Endothelial cell of umbilical vein (primary cell): ENCODE data around the gene STK38. TPM values are rescaled to one million over a fixed set of nuclear protein-coding genes. Genes with fewer than 3 reads are reported as not detected.

Experiments used
- BruUV-seq: library from RNA; stranded (reverse); fragments of 400-500 nt; replicated peaks from 2 replicates; lab custom pipeline; 2021; lab: Mats Ljungman, UMichigan
- CTCF ChIA-PET: fragments of 300-600, 350-600 bp; sonication (Branson Sonifier 250); formaldehyde crosslinking; loops from one replicate; lab custom pipeline; 2021; ENCODE audit warnings: antibody characterized with exemption, inconsistent platforms; lab: Charles Lee
- POLR2A ChIA-PET: fragments of 300-600, 350-600 bp; sonication (Branson Sonifier 250); formaldehyde crosslinking; loops from one replicate; lab custom pipeline; 2021; ENCODE audit warnings: antibody characterized with exemption, inconsistent platforms; lab: Charles Lee
- DNase-seq: peaks from one replicate; pipeline ENCODE4 v3.0.0-alpha.2; 2011; ENCODE audit warnings: low read depth, low spot score
- FAIRE-seq: peaks from 2 replicates; lab custom pipeline; 2011; peaks lifted over from hg19 to GRCh38; lab: Jason Lieb, UNC
- H2AFZ ChIP-seq: 2 replicates; pipeline ENCODE4 v1.6.0; 2012; ENCODE audit warnings: low read depth, low read length, control low read depth, inconsistent platforms
- H3K27ac ChIP-seq: 2 replicates; pipeline ENCODE4 v1.5.1; 2011; ENCODE audit warnings: low read depth, mild to moderate bottlenecking, control low read depth, low read length, moderate library complexity; ENCODE audit not compliant: insufficient read depth
- H3K27me3 ChIP-seq, 2 experiments: 2 replicates each; pipeline versions ENCODE4 v1.6.0 to v1.6.1; 2011; ENCODE audit warnings: low read length in 2 of 2, mixed read lengths in 1 of 2; ENCODE audit not compliant: control insufficient read depth in 2 of 2, insufficient read depth in 2 of 2
- H3K36me3 ChIP-seq, 2 experiments: 2 replicates in 1 of 2; 3 replicates in 1 of 2; pipeline ENCODE4 v1.5.1; 2011; ENCODE audit warnings: low read length in 2 of 2, mild to moderate bottlenecking in 1 of 2, moderate library complexity in 1 of 2; ENCODE audit not compliant: control insufficient read depth in 2 of 2, insufficient read depth in 2 of 2; ENCODE audit errors: extremely low read depth in 1 of 2
- H3K4me1 ChIP-seq: 3 replicates; pipeline ENCODE4 v1.5.1; 2011; ENCODE audit warnings: mild to moderate bottlenecking, low read length; ENCODE audit not compliant: control insufficient read depth, insufficient read depth; ENCODE audit errors: extremely low read depth
- H3K4me2 ChIP-seq: 2 replicates; pipeline ENCODE4 v1.6.1; 2011; ENCODE audit warnings: low read length, control low read depth, mixed read lengths; ENCODE audit not compliant: insufficient read depth
- H3K4me3 ChIP-seq, 3 experiments: fragments of 200-600 bp in 1 of 3; sonication (generic), shearing (Covaris generic) in 1 of 3; replicated peaks in 1 of 3; 2 replicates each; pipeline ENCODE4 v1.5.1; 2011 to 2016; ENCODE audit warnings: control low read depth in 3 of 3, low read length in 3 of 3, mild to moderate bottlenecking in 2 of 3, inconsistent platforms in 1 of 3, low read depth in 1 of 3, moderate library complexity in 1 of 3; ENCODE audit not compliant: insufficient read depth in 1 of 3
- H3K79me2 ChIP-seq: 2 replicates; pipeline ENCODE4 v1.6.0; 2012; ENCODE audit warnings: low read length, inconsistent platforms; ENCODE audit not compliant: control insufficient read depth, insufficient read depth
- H3K9ac ChIP-seq: replicated peaks from 2 replicates; pipeline ENCODE3; 2011; ENCODE audit warnings: low read length, control low read depth; ENCODE audit not compliant: insufficient read depth; ENCODE audit errors: extremely low read depth
- H3K9me1 ChIP-seq: replicated peaks from 3 replicates; pipeline ENCODE4 v1.6.0; 2011; ENCODE audit warnings: mild to moderate bottlenecking, low read length; ENCODE audit not compliant: control insufficient read depth, insufficient read depth; ENCODE audit errors: extremely low read depth
- H3K9me3 ChIP-seq: replicated peaks from 2 replicates; pipeline ENCODE4 v1.5.1; 2012; ENCODE audit warnings: low read length, inconsistent platforms; ENCODE audit not compliant: control insufficient read depth, insufficient read depth
- H4K20me1 ChIP-seq: replicated peaks from 2 replicates; pipeline ENCODE3; 2011; ENCODE audit warnings: mild to moderate bottlenecking, low read length; ENCODE audit not compliant: control insufficient read depth, insufficient read depth; ENCODE audit errors: extremely low read depth
- EZH2 ChIP-seq: IDR thresholded peaks from 2 replicates; pipeline ENCODE4 v1.6.1; 2012; ENCODE audit warnings: borderline replicate concordance, low read depth, mild to moderate bottlenecking, moderate library complexity, low read length, inconsistent platforms; ENCODE audit not compliant: severe bottlenecking
- FOS ChIP-seq: IDR thresholded peaks from 2 replicates; pipeline ENCODE4 v1.6.1; 2011; ENCODE audit warnings: mild to moderate bottlenecking, low read length, moderate library complexity, borderline replicate concordance; ENCODE audit not compliant: insufficient read depth
- GATA2 ChIP-seq: IDR thresholded peaks from 2 replicates; pipeline ENCODE4 v1.7.0; 2011; ENCODE audit warnings: low read depth, mild to moderate bottlenecking, moderate library complexity, mixed read lengths, low read length; ENCODE audit not compliant: insufficient read length, insufficient read depth
- JUN ChIP-seq: IDR thresholded peaks from 2 replicates; pipeline ENCODE4 v1.6.1; 2011; ENCODE audit warnings: borderline replicate concordance, low read depth; ENCODE audit not compliant: insufficient read length, insufficient read depth
- MYC ChIP-seq: IDR thresholded peaks from one replicate; pipeline ENCODE4 v1.6.1; 2011; ENCODE audit warnings: mild to moderate bottlenecking, low read depth, low read length
- POLR2A ChIP-seq: IDR thresholded peaks from 2 replicates; pipeline ENCODE4 v1.6.1; 2012; ENCODE audit warnings: low read depth, mild to moderate bottlenecking, control low read depth, low read length
- POLR2AphosphoS5 ChIP-seq: IDR thresholded peaks from 2 replicates; pipeline ENCODE4 v1.6.1; 2012; ENCODE audit warnings: low read depth, mild to moderate bottlenecking, control low read depth, low read length, moderate library complexity; ENCODE audit not compliant: insufficient read depth
- dilution Hi-C: fragments of 300-500 bp; cut with MboI; formaldehyde crosslinking; loops from one replicate; pipeline ENCODE4 v1.15.0; 2019; ENCODE audit warnings: low sequenced_read_pairs; ENCODE audit not compliant: extremely low pct_ligation_motif_present
- intact Hi-C: fragments of 100-400 bp; cut with micrococcal nuclease; formaldehyde crosslinking; loops from one replicate; pipeline ENCODE4 v1.10.0; 2022
- polyA plus RNA-seq, 4 experiments: library from polyadenylated mRNA; depleted of rRNA in 3 of 4; stranded (reverse) in 3 of 4; unstranded in 1 of 4; fragments of >200 nt; gene quantifications; 2 replicates each; pipeline versions ENCODE4 v1.2.1 to v1.2.3, GENCODE V29; 2011 to 2012; ENCODE audit warnings: missing spikeins in 1 of 4
- total RNA-seq: library from RNA; stranded (reverse); gene quantifications from 2 replicates; pipeline ENCODE4 v1.2.3, GENCODE V29; 2021
- TF ChIP-seq, protein P1 (sequence below), 2 donors: IDR thresholded peaks; 1 replicate in 1 of 2; 2 replicates in 1 of 2; pipeline ENCODE4 v1.5.1; 2011; ENCODE audit warnings: low read length in 2 of 2, mild to moderate bottlenecking in 2 of 2, moderate library complexity in 2 of 2, control low read depth in 1 of 2, inconsistent platforms in 1 of 2, low read depth in 1 of 2; ENCODE audit not compliant: insufficient read depth in 1 of 2; ENCODE audit errors: extremely low read depth in 1 of 2
- TF ChIP-seq, protein P2 (sequence below): IDR thresholded peaks from 2 replicates; pipeline ENCODE4 v1.6.1; 2011; ENCODE audit not compliant: insufficient read depth, insufficient read length

Gene STK38
- total and polyA plus RNA-seq, 2 donors (not counting 3 experiments of a cell fraction or from before 2014, with no cell fraction given): 10.1 to 30.3 TPM

DNA sequence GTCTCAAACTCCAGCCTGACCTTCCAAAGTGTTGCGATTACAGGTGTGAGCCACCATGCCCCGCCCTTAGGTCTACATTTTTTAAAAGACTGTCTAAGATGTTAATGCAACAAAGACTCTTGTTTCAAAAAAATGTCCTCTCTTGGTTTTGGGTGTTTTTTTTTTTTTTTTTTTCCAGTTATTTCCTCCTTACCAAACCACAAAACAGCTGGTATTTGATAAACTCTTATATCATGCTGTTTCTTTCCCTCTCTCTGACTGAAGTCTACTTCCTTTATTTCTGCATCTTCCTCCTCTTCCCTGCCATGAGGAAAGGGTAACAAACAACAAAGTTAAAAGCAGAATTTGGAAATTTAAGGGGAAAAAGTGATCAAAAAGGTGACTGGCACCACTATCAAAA, 21.2 kb downstream of the STK38 start:
- no peak overlapping the region for H3K4me3 ChIP-seq
- H3K79me2 ChIP-seq: peaks cover 7% of the 10 kb centered on the region
- H3K4me1 ChIP-seq: peaks cover 6% of the 10 kb centered on the region
- H4K20me1 ChIP-seq: no peaks in the 10 kb centered on the region
- H3K9ac ChIP-seq: no peak overlapping the region
- intact Hi-C loops (no loop called here), dilution Hi-C loops (no loop called here)
- ChIA-PET CTCF (no interaction called here), POLR2A (no interaction called here)
- DNase-seq: no peak
- FAIRE-seq: no peak
- no peaks in the 10 kb centered on the region for H3K9me1 ChIP-seq
- H3K4me2 ChIP-seq: no peak overlapping the region
- no peak overlapping the region for H3K27ac ChIP-seq
- peaks cover 7 to 9% of the 10 kb centered on the region in 2 experiments for H3K36me3 ChIP-seq
- TF ChIP-seq MYC: no peak
- TF ChIP-seq POLR2AphosphoS5: no peak
- no peak for TF ChIP-seq GATA2
- TF ChIP-seq, protein P1, sequence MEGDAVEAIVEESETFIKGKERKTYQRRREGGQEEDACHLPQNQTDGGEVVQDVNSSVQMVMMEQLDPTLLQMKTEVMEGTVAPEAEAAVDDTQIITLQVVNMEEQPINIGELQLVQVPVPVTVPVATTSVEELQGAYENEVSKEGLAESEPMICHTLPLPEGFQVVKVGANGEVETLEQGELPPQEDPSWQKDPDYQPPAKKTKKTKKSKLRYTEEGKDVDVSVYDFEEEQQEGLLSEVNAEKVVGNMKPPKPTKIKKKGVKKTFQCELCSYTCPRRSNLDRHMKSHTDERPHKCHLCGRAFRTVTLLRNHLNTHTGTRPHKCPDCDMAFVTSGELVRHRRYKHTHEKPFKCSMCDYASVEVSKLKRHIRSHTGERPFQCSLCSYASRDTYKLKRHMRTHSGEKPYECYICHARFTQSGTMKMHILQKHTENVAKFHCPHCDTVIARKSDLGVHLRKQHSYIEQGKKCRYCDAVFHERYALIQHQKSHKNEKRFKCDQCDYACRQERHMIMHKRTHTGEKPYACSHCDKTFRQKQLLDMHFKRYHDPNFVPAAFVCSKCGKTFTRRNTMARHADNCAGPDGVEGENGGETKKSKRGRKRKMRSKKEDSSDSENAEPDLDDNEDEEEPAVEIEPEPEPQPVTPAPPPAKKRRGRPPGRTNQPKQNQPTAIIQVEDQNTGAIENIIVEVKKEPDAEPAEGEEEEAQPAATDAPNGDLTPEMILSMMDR (IDR thresholded peaks at IDR 0.05; ENCODE audit: extremely low read depth in 1 of 2, insufficient read depth in 1 of 2, low read depth in 1 of 2, low read length in 2 of 2): no peak
- no peak for TF ChIP-seq JUN
- TF ChIP-seq, protein P2, sequence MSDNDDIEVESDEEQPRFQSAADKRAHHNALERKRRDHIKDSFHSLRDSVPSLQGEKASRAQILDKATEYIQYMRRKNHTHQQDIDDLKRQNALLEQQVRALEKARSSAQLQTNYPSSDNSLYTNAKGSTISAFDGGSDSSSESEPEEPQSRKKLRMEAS: no peak
- TF ChIP-seq EZH2: no peak
- no peak for TF ChIP-seq POLR2A
- TF ChIP-seq FOS: no peak
- H3K9me3 ChIP-seq: no peaks in the 10 kb centered on the region
- H2AFZ ChIP-seq: no peak overlapping the region
- no peaks in the 10 kb centered on the region for H3K27me3 ChIP-seq
- no TSS peak for BruUV-seq
